Activated B cell treated with CpG ODN at 0.5 μM for 24 hours (primary cell): ENCODE measurements around the gene RNH1. TPM values are rescaled to one million over a fixed set of nuclear protein-coding genes. Genes with fewer than 3 reads are reported as not detected.
A peak's percentile ranks its signal among the peaks of the same experiment; 100 is the strongest.

Source experiments
- ATAC-seq: fragments of 200-7000 bp; cut with Tn5 transposase; one replicate; pipeline ENCODE4 v1.10.0; 2021; ENCODE audit warnings: low read depth, mild to moderate bottlenecking, moderate library complexity
- CTCF ChIA-PET: fragments of 350-600 bp; sonication (Branson Sonifier 250); formaldehyde crosslinking; loops from one replicate; lab custom pipeline; 2021; ENCODE audit warnings: antibody characterized with exemption; lab: Charles Lee
- POLR2A ChIA-PET: fragments of 350-600 bp; sonication (Branson Sonifier 250); formaldehyde crosslinking; loops from one replicate; lab custom pipeline; 2021; ENCODE audit warnings: antibody characterized with exemption; lab: Charles Lee
- DNase-seq: peaks from one replicate; pipeline ENCODE4 v3.0.0; 2022
- H3K27ac Mint-ChIP-seq: one replicate; pipeline ENCODE4 v1.8.0; 2020; ENCODE audit warnings: mixed read lengths
- H3K27me3 Mint-ChIP-seq: one replicate; pipeline ENCODE4 v1.8.0; 2021; ENCODE audit warnings: mixed read lengths
- H3K36me3 Mint-ChIP-seq: one replicate; pipeline ENCODE4 v1.8.0; 2021; ENCODE audit warnings: low read depth, mixed read lengths
- H3K4me1 Mint-ChIP-seq: one replicate; pipeline ENCODE4 v1.8.0; 2021; ENCODE audit warnings: mixed read lengths
- H3K4me3 Mint-ChIP-seq: one replicate; pipeline ENCODE4 v1.8.0; 2020; ENCODE audit warnings: mild to moderate bottlenecking, mixed read lengths
- H3K9me3 Mint-ChIP-seq: one replicate; pipeline ENCODE4 v1.8.0; 2020; ENCODE audit warnings: mixed read lengths
- CTCF ChIP-seq: fragments of 200-600 bp; IDR thresholded peaks from one replicate; pipeline ENCODE4 v1.8.0; 2022; ENCODE audit warnings: antibody characterized with exemption, mild to moderate bottlenecking
- intact Hi-C: fragments of 100-400 bp; cut with micrococcal nuclease; formaldehyde crosslinking; loops from one replicate; pipeline ENCODE4 v1.15.1; 2024
- total RNA-seq: library from RNA; stranded (reverse); gene quantifications from 2 replicates; pipeline ENCODE4 v1.2.3, GENCODE V29; 2022

RNH1 gene
- total RNA-seq, 1 donor from 2014 or later, result 101 TPM

GRCh38 chr11:544817-545166 lies 37.8 kb upstream of the RNH1 start:
- Mint-ChIP-seq H3K36me3 (peaks cover 8% of the 10 kb centered on the region), H3K27ac (no peak overlapping the region), H3K4me1 (peaks cover 1% of the 10 kb centered on the region), H3K4me3 (no peak overlapping the region), H3K9me3 (no peaks in the 10 kb centered on the region), H3K27me3 (no peaks in the 10 kb centered on the region)
- ChIA-PET POLR2A (interaction anchor here (1.3 kb wide), 1 partner anchor 9 kb away, joined by 5 read pairs; no protein-coding TSS in a partner anchor), CTCF (no interaction called here)
- intact Hi-C loops, result no loop called here
- no peak for TF ChIP-seq CTCF
- DNase-seq (no peak), ATAC-seq (no peak)

GRCh38 chr11:541433-541885 lies 34.4 kb upstream of the RNH1 start:
- H3K36me3 Mint-ChIP-seq, result peaks cover 8% of the 10 kb centered on the region
- no peak overlapping the region for H3K4me3 Mint-ChIP-seq
- H3K27me3 Mint-ChIP-seq, result no peaks in the 10 kb centered on the region
- no peak for ATAC-seq
- CTCF ChIA-PET, result no interaction called here
- no peak overlapping the region for H3K27ac Mint-ChIP-seq
- H3K9me3 Mint-ChIP-seq, result no peaks in the 10 kb centered on the region
- TF ChIP-seq CTCF, result no peak
- peaks cover 19% of the 10 kb centered on the region for H3K4me1 Mint-ChIP-seq
- POLR2A ChIA-PET, result no interaction called here
- DNase-seq, result no peak
- intact Hi-C loops, result no loop called here

- no peak for ATAC-seq
- H3K27ac Mint-ChIP-seq, result no peak overlapping the region
- TF ChIP-seq CTCF, result no peak
- peaks cover 23% of the 10 kb centered on the region for H3K4me1 Mint-ChIP-seq
- CTCF ChIA-PET, result no interaction called here
- intact Hi-C loops, result no loop called here
- POLR2A ChIA-PET, result no interaction called here
- H3K27me3 Mint-ChIP-seq, result no peaks in the 10 kb centered on the region
- peaks cover 10% of the 10 kb centered on the region for H3K36me3 Mint-ChIP-seq
- DNase-seq, result no peak
- H3K9me3 Mint-ChIP-seq, result no peaks in the 10 kb centered on the region
- no peak overlapping the region for H3K4me3 Mint-ChIP-seq
These were observed 33.8 kb upstream of the RNH1 start for GRCh38 chr11:540583-541432.

GRCh38 chr11:539971-540481 lies 33.0 kb upstream of the RNH1 start:
- CTCF ChIA-PET, result no interaction called here
- POLR2A ChIA-PET, result no interaction called here
- DNase-seq, result no peak
- Mint-ChIP-seq H3K4me3 (no peak overlapping the region), H3K27me3 (no peaks in the 10 kb centered on the region), H3K27ac (no peak overlapping the region), H3K9me3 (no peaks in the 10 kb centered on the region), H3K4me1 (peaks cover 23% of the 10 kb centered on the region), H3K36me3 (peaks cover 5% of the 10 kb centered on the region)
- no peak for TF ChIP-seq CTCF
- ATAC-seq, result no peak
- intact Hi-C loops, result loop anchor here (5.0 to 10.0 kb wide), 2 partner anchors 182 to 375 kb away; partner anchors contain the start of gene CHID1

GRCh38 chr11:538431-539051 lies 31.5 kb upstream of the RNH1 start:
- Mint-ChIP-seq H3K4me3 (peak overlapping the region; percentile 90), H3K27ac (peak overlapping the region; percentile 96), H3K9me3 (no peaks in the 10 kb centered on the region), H3K27me3 (no peaks in the 10 kb centered on the region), H3K4me1 (peaks cover 27% of the 10 kb centered on the region), H3K36me3 (peaks cover 8% of the 10 kb centered on the region)
- ATAC-seq, result no peak
- intact Hi-C loops, result loop anchor here (5.0 to 10.0 kb wide), 2 partner anchors 184 to 376 kb away; partner anchors contain the start of gene CHID1
- POLR2A ChIA-PET, result interaction anchor here (0.5 to 1.0 kb wide), 4 partner anchors 11 to 75 kb away, joined by 3 to 8 read pairs (median 3); partner anchors contain the start of gene PHRF1
- CTCF ChIA-PET, result interaction anchor here (1.0 kb wide), 1 partner anchor 16 kb away, joined by 3 read pairs; no protein-coding TSS in a partner anchor
- no peak for TF ChIP-seq CTCF
- DNase-seq, result no peak
